Mucosa of stomach (tissue), 1 donor: ENCODE results near the gene PGAM5.
A peak's percentile ranks its signal among the peaks of the same experiment; 100 is the strongest.

Experiments used
- H3K27me3 ChIP-seq: one replicate; pipeline ENCODE4 v1.7.0; 2013; ENCODE audit warnings: mild to moderate bottlenecking, low read length; ENCODE audit not compliant: control insufficient read depth, insufficient read depth
- H3K36me3 ChIP-seq: one replicate; pipeline ENCODE4 v1.7.0; 2013; ENCODE audit warnings: low read length; ENCODE audit not compliant: control insufficient read depth, insufficient read depth
- H3K4me1 ChIP-seq: one replicate; pipeline ENCODE4 v1.7.0; 2013; ENCODE audit warnings: mild to moderate bottlenecking, low read length; ENCODE audit not compliant: control insufficient read depth, insufficient read depth
- H3K4me3 ChIP-seq: one replicate; pipeline ENCODE4 v1.7.0; 2013; ENCODE audit warnings: low read length
- H3K9ac ChIP-seq: one replicate; pipeline ENCODE4 v1.7.0; 2013; ENCODE audit warnings: mild to moderate bottlenecking, low read length, moderate library complexity
- H3K9me3 ChIP-seq: one replicate; pipeline ENCODE4 v1.7.0; 2013; ENCODE audit warnings: mild to moderate bottlenecking, low read length, moderate library complexity; ENCODE audit not compliant: control insufficient read depth
- donor health status: Pancreatic carcinoma.

Gene PGAM5

DNA sequence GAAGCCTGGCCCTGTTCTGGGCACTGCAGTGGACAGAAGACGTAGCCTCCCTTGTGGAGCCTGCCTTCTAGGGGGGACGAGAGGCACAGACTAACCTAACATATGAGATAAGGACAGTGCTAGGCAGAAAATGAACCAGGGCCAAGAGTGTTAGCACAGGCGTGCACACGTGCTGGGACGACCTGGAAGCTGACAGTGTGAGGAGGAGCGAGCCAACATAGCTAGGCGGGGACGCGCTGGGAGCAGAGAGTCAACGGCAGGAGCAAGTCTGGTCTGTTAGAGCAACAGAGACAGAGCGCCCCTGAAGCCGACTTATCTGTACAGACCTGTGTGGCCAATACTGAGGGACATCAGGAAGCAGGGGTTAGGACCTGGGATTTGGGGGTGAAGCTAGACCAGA, 15.2 kb upstream of the PGAM5 start:
- H3K4me3 ChIP-seq, result no peak overlapping the region
- no peak overlapping the region for H3K9ac ChIP-seq
- no peaks in the 10 kb centered on the region for H3K36me3 ChIP-seq

DNA sequence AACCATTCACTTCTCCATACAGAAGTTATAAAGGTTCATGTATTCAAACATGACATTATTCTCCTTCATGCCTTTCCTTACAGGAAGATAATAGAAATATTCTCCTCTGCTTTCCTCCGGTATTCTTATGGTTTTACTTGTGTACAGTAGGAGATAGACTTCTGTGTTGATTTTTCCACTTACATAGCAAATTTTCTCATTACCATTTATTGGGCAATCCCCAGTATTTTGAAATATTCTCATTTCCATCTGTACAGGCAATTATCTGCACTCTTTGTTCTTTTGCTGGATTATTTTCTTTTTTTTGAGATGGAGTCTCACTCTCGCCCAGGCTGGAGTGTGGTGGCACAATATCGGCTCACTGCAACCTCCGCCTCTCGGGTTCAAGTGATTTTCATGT, 12.3 kb upstream of the PGAM5 start:
- Histone ChIP-seq H3K27me3 (no peaks in the 10 kb centered on the region), H3K4me1 (no peaks in the 10 kb centered on the region), H3K9me3 (no peaks in the 10 kb centered on the region), H3K36me3 (no peaks in the 10 kb centered on the region), H3K9ac (no peak overlapping the region), H3K4me3 (no peak overlapping the region)

More for the DNA sequence above, 15.2 kb upstream of the PGAM5 start:
- H3K27me3 ChIP-seq, result no peaks in the 10 kb centered on the region
- no peaks in the 10 kb centered on the region for H3K4me1 ChIP-seq
- no peaks in the 10 kb centered on the region for H3K9me3 ChIP-seq

DNA sequence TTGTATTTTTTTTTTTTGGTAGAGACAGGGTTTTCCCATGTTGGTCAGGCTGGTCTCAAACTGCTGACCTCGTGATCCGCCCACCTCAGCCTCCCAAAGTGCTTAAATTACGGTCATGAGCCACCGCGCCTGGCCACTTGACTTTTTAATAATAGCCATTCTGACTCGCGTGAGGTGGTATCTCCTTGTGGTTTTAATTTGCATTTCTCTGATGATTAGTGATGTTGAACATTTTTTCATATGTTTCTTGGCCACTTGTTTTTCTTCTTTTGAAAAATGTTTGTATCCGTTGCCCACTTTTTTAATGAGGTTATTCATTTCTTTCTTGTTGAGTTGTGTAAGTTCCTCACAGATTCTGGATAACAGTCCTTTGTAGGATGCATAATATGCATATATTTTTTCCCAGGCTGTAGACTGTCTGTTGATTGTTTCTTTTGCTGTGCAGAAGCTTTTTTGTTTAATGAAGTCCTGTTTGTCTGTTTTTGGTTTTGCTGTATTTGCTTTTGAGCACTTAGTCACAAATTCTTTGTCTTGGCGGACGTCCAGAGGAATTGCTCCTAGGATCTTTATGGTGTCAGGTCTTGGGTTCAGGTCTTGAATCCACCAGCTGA, 10.3 kb upstream of the PGAM5 start:
- H3K36me3 ChIP-seq, result no peaks in the 10 kb centered on the region
- no peaks in the 10 kb centered on the region for H3K27me3 ChIP-seq
- no peak overlapping the region for H3K4me3 ChIP-seq
- no peaks in the 10 kb centered on the region for H3K4me1 ChIP-seq
- no peaks in the 10 kb centered on the region for H3K9me3 ChIP-seq
- no peak overlapping the region for H3K9ac ChIP-seq

DNA sequence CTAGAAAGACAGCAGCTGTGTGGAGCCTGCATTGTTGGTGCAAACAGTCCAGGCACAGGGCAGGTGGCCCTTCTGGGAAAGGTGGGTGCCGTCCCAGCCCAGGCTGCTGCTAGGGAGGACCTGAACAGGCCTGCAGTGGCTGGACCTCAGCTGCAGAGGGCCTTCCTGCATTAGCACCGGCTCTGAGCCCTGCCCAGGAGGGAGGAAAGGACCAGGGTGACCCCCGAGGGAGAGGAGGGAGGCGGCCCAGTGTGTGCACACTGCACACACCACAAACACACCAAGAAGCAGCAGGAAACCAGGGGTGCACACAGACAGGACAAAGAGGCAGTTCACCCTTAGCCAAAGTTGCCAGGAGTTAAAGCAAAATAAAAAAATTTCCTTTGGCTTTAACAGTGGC, 8.0 kb upstream of the PGAM5 start:
- H3K4me3 ChIP-seq, result no peak overlapping the region
- H3K4me1 ChIP-seq, result no peaks in the 10 kb centered on the region
- no peaks in the 10 kb centered on the region for H3K9me3 ChIP-seq
- H3K36me3 ChIP-seq, result no peaks in the 10 kb centered on the region
- H3K27me3 ChIP-seq, result no peaks in the 10 kb centered on the region
- no peak overlapping the region for H3K9ac ChIP-seq

- Histone ChIP-seq H3K36me3 (no peaks in the 10 kb centered on the region), H3K27me3 (no peaks in the 10 kb centered on the region), H3K9ac (no peak overlapping the region), H3K9me3 (no peaks in the 10 kb centered on the region), H3K4me3 (no peak overlapping the region), H3K4me1 (no peaks in the 10 kb centered on the region)
Measured at GRCh38 chr12:132703641-132704040, 7.0 kb upstream of the PGAM5 start.

DNA sequence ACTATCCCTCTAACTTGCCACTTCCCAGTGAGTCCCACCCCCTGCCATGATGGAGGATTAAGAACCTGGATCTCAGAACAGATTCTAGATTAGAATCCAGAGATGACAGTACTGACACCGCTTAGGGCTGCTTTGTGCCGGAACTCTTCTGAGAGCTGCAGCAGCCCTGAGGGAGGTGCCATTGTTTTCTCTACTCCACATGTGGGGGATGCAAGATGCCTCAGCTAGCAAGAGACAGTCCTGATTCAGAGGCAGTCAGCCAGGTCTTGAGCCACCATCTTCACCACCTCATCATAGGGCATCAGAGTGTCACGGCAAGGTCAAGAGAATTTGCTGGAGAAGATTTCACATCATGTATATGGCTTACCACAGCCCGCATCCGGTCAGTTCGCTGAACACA, 3.4 kb upstream of the PGAM5 start:
- Histone ChIP-seq H3K9ac (no peak overlapping the region), H3K36me3 (no peaks in the 10 kb centered on the region), H3K4me1 (peaks cover 4% of the 10 kb centered on the region), H3K27me3 (no peaks in the 10 kb centered on the region), H3K4me3 (no peak overlapping the region), H3K9me3 (no peaks in the 10 kb centered on the region)

- Histone ChIP-seq H3K27me3 (no peaks in the 10 kb centered on the region), H3K9ac (no peak overlapping the region), H3K36me3 (no peaks in the 10 kb centered on the region), H3K4me1 (peaks cover 4% of the 10 kb centered on the region), H3K4me3 (no peak overlapping the region), H3K9me3 (no peaks in the 10 kb centered on the region)
Measured at GRCh38 chr12:132708150-132708549, 2.5 kb upstream of the PGAM5 start.

DNA sequence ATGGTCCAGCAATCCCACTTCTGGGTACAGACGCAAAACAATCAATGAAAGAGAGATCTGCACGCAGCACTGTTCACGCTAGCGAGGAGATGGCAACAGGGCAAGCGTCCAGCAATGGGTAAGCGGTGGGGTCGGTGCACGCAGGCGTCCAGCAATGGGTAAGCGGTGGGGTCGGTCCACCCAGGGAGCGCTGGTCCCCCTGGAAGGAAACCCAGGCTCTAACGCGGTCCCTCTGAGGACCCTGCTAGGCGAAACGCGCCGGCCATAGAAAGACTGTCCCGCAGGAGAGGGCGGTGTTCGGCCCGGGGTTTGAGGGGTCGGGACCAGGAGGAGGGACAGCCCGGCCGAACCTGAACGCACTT, 618 bp upstream of the PGAM5 start:
- peaks cover 4% of the 10 kb centered on the region for H3K4me1 ChIP-seq
- peak overlapping the region; percentile 89 for H3K4me3 ChIP-seq
- no peaks in the 10 kb centered on the region for H3K27me3 ChIP-seq
- H3K9me3 ChIP-seq, result no peaks in the 10 kb centered on the region
- H3K9ac ChIP-seq, result peak overlapping the region; percentile 87
- no peaks in the 10 kb centered on the region for H3K36me3 ChIP-seq

DNA sequence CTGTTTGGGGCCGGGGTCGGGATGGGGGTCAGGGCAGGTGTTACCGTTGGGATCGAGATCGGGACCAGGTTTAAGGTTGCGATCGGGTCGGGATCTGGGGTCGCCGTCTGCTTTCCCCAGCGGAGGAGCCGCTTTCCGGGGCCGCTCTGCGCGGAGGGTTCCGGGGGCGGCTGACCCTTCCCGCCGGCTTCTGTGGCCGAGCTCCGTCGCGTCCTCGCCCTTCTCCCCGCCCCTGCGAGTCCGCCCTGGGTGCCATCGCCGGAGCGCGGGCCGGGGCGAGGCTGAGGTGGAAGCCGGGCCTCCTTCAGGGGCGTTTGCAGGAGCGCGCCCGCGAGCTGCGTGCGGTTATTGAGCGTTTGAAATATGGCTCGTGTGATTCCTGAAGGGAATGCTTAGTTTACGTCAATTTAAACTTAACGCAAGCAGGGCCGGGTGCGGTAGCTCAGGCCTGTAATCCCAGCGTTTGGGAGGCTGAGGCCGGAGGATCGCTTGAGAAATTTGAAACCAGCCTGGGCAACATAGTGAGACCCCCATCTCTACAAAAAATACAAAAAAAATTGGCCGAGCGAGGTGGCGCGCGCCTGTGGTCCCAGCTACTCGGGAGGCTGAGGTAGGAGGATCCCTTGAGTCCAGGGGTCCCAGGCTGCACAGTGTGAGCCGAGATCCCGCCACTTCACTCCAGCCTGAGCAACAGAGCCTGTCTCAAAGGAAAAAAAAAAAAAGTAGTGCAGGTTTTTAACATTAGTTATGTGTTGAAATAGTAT, 620 bp downstream of the PGAM5 start:
- no peaks in the 10 kb centered on the region for H3K27me3 ChIP-seq
- no peaks in the 10 kb centered on the region for H3K9me3 ChIP-seq
- peaks cover 4% of the 10 kb centered on the region for H3K4me1 ChIP-seq
- no peaks in the 10 kb centered on the region for H3K36me3 ChIP-seq
- peak overlapping the region; percentile 38 for H3K4me3 ChIP-seq
- H3K9ac ChIP-seq, result peak overlapping the region; percentile 38

DNA sequence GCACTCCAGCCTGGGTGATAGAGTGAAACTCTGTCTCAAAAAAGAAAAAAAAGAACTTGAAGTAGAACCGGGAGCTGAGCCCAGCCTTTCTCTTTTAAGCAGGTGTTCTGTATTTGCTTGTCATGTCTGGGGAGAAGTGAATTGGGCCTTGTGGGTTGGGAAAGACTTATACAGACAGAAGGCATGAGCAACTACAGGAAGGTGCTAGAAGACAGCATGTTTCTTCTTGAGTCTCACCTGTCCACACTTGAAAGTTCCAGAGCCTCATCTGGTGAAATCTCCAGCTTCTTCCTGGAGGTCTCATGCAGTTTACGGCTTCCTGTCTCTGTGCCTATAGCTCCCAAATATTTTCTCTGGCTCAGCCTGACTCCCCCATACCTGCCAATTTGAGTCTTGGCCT, 2.5 kb downstream of the PGAM5 start:
- Histone ChIP-seq H3K27me3 (no peaks in the 10 kb centered on the region), H3K9ac (no peak overlapping the region)

GRCh38 chr12:132715874-132716273, 5.2 kb downstream of the PGAM5 start:
- Histone ChIP-seq H3K9ac (no peak overlapping the region), H3K9me3 (no peaks in the 10 kb centered on the region), H3K36me3 (no peaks in the 10 kb centered on the region), H3K4me3 (no peak overlapping the region), H3K27me3 (no peaks in the 10 kb centered on the region), H3K4me1 (peaks cover 4% of the 10 kb centered on the region)

More for the DNA sequence above, 2.5 kb downstream of the PGAM5 start:
- H3K4me1 ChIP-seq, result peaks cover 4% of the 10 kb centered on the region
- no peaks in the 10 kb centered on the region for H3K36me3 ChIP-seq
- H3K9me3 ChIP-seq, result no peaks in the 10 kb centered on the region
- no peak overlapping the region for H3K4me3 ChIP-seq

DNA sequence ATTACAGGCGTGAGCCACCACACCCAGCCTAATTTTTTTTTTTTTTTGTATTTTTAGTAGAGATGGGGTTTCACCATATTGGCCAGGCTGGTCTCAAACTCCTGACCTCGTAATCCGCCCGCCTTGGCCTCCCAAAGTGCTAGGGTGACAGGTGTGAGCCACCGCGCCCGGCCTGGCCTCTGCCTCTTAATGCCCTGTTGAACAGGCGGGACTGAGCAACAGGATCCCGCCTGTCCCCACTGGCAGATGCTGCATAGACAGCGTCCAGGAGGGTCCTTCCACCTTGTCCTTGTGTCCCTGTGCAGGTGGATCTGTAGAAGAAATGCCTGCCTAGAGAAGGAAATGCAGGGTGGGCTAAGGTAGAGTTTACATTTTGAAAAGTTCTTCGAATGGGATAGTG, 5.7 kb downstream of the PGAM5 start:
- H3K36me3 ChIP-seq, result no peaks in the 10 kb centered on the region

More for the DNA sequence above, 5.7 kb downstream of the PGAM5 start:
- Histone ChIP-seq H3K4me3 (no peak overlapping the region), H3K9ac (no peak overlapping the region), H3K27me3 (no peaks in the 10 kb centered on the region), H3K9me3 (no peaks in the 10 kb centered on the region), H3K4me1 (peaks cover 4% of the 10 kb centered on the region)
